Kidney (tissue), 14 donors: Measurements from ENCODE around the gene TGFBR1. TPM values are rescaled to one million over a fixed set of nuclear protein-coding genes. Genes with fewer than 3 reads are reported as not detected.

Source experiments
- DNase-seq, 5 donors: peaks; one replicate each; pipeline ENCODE4 v3.0.0-alpha.2; 2013 to 2020
- FAIRE-seq: peaks from 2 replicates; lab custom pipeline; 2012; peaks lifted over from hg19 to GRCh38; lab: Jason Lieb, UNC
- H3K27ac ChIP-seq, 2 donors: one replicate each; pipeline ENCODE4 v1.7.0; 2013; ENCODE audit warnings: low read depth in 2 of 2, low read length in 2 of 2, inconsistent platforms in 1 of 2
- H3K27me3 ChIP-seq: one replicate; pipeline ENCODE4 v1.7.1; 2013; ENCODE audit warnings: low read length, inconsistent platforms; ENCODE audit not compliant: control insufficient read depth, insufficient read depth
- H3K36me3 ChIP-seq, 3 donors: one replicate each; pipeline versions ENCODE4 v1.7.0 to v1.7.1; 2013; ENCODE audit warnings: low read length in 3 of 3, control low read depth in 1 of 3, inconsistent platforms in 1 of 3; ENCODE audit not compliant: insufficient read depth in 3 of 3, control insufficient read depth in 2 of 3
- H3K4me1 ChIP-seq, 3 donors: one replicate each; pipeline versions ENCODE4 v1.7.0 to v1.7.1; 2013; ENCODE audit warnings: low read length in 3 of 3, inconsistent platforms in 1 of 3, low read depth in 1 of 3; ENCODE audit not compliant: control insufficient read depth in 2 of 3, insufficient read depth in 2 of 3
- H3K4me3 ChIP-seq, 3 donors: one replicate each; pipeline versions ENCODE4 v1.7.0 to v1.8.1; 2013; ENCODE audit warnings: low read length in 3 of 3, control low read depth in 1 of 3, inconsistent platforms in 1 of 3
- H3K9ac ChIP-seq, 3 donors: one replicate each; pipeline versions ENCODE4 v1.7.0 to v1.7.1; 2013; ENCODE audit warnings: low read length in 3 of 3, control low read depth in 1 of 3, inconsistent platforms in 1 of 3
- H3K9me3 ChIP-seq, 3 donors: one replicate each; pipeline versions ENCODE4 v1.7.0 to v1.7.1; 2013; ENCODE audit warnings: low read length in 3 of 3, control low read depth in 1 of 3, inconsistent platforms in 1 of 3; ENCODE audit not compliant: control insufficient read depth in 2 of 3, insufficient read depth in 1 of 3
- intact Hi-C: fragments of 100-400 bp; cut with DNase I; formaldehyde crosslinking; loops from one replicate; pipeline ENCODE4 v1.11.1; 2022
- polyA plus RNA-seq: library from polyadenylated mRNA; stranded (reverse); fragments of 350-450 nt; fragmentation: Illumina TruSeq; extraction: RNeasy Lipid Tissue Mini Kit (QIAGEN cat#74804); gene quantifications from one replicate; pipeline ENCODE4 v1.2.3, GENCODE V29; 2014; ENCODE audit warnings: low read depth, low replicate concordance; ENCODE audit not compliant: insufficient read depth
- total RNA-seq: library from RNA; stranded (reverse); fragmentation: NEBNext Ultra II Directional; extraction: Animal tissue kit (Norgen Biotek cat#: 25700); gene quantifications from one replicate; pipeline ENCODE4 v1.2.1, GENCODE V29; 2021
- TF ChIP-seq, protein P1 (sequence below): IDR thresholded peaks from 3 replicates; pipeline ENCODE4 v1.5.1; 2012; ENCODE audit warnings: mild to moderate bottlenecking, moderate library complexity, borderline replicate concordance; ENCODE audit not compliant: insufficient read depth; ENCODE audit errors: extremely low read depth
- donor health status: control.
- donor health status: control.
- donor health status: control.
- donor health status: control.
- donor health status: control.
- donor health status: DM: yes; HTN: yes; CAD: no.
- donor health status: Normal renal cell carcinoma (clear cell type).

Gene TGFBR1
- total and polyA plus RNA-seq, 2 donors from 2014 or later = 7.9 to 50.8 TPM

DNA sequence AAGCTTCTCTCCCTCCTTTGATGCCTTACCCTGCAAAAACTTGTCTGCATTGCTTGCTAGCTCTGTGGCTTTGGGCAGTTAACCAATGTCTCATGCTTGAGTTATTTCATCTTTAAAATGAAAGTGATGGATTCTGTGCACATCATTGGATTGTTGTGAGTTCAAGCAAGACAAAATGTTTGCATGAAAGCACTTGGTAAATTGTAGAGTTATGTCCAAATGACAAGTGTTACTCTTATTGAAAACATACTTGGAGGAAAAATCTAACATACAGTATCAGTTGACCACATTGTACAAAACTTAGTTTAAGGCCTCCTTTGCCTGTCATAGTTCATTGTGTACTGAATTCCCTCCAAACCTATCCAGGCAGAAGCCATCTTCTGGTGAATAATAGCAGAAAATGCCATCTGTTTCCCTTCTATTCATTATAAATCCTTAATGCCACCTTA is 30.0 kb downstream of the TGFBR1 start:
- Histone ChIP-seq H3K9ac (no peak overlapping the region), H3K27me3 (no peaks in the 10 kb centered on the region), H3K4me1 (no peaks in the 10 kb centered on the region), H3K27ac (no peak overlapping the region), H3K9me3 (no peaks in the 10 kb centered on the region), H3K36me3 (peaks cover 0 to 3% (median 0%) of the 10 kb centered on the region in 3 donors), H3K4me3 (no peak overlapping the region)
- intact Hi-C loops = no loop called here
- TF ChIP-seq, protein P1, sequence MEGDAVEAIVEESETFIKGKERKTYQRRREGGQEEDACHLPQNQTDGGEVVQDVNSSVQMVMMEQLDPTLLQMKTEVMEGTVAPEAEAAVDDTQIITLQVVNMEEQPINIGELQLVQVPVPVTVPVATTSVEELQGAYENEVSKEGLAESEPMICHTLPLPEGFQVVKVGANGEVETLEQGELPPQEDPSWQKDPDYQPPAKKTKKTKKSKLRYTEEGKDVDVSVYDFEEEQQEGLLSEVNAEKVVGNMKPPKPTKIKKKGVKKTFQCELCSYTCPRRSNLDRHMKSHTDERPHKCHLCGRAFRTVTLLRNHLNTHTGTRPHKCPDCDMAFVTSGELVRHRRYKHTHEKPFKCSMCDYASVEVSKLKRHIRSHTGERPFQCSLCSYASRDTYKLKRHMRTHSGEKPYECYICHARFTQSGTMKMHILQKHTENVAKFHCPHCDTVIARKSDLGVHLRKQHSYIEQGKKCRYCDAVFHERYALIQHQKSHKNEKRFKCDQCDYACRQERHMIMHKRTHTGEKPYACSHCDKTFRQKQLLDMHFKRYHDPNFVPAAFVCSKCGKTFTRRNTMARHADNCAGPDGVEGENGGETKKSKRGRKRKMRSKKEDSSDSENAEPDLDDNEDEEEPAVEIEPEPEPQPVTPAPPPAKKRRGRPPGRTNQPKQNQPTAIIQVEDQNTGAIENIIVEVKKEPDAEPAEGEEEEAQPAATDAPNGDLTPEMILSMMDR = no peak
- DNase-seq (no peak), FAIRE-seq (no peak)

DNA sequence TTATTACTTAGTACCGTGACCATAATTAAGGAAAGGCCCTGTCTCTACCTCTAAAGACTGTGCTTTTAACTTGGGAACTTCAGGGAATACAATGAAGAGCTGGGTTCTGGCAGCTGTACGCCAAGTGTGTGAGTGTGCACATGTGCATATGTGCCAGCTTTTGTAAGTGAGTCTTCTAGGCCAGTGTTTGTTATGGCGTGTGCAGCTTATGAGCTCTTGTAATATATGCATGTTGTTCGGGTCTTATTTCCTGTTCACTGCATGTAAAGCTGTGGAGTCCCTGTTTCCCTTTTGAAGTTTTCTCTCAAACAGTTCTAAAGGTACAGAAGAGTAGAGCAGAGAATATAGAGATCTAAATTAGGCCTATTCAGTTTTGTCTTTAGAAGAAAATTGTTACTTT is 30.5 kb downstream of the TGFBR1 start:
- Histone ChIP-seq H3K9me3 (no peaks in the 10 kb centered on the region), H3K27ac (no peak overlapping the region), H3K4me3 (no peak overlapping the region), H3K36me3 (peaks cover 0 to 3% (median 0%) of the 10 kb centered on the region in 3 donors), H3K27me3 (no peaks in the 10 kb centered on the region), H3K9ac (no peak overlapping the region), H3K4me1 (no peaks in the 10 kb centered on the region)
- intact Hi-C loops = no loop called here
- DNase-seq = no peak
- FAIRE-seq = no peak
- TF ChIP-seq, protein P1 = no peak

DNA sequence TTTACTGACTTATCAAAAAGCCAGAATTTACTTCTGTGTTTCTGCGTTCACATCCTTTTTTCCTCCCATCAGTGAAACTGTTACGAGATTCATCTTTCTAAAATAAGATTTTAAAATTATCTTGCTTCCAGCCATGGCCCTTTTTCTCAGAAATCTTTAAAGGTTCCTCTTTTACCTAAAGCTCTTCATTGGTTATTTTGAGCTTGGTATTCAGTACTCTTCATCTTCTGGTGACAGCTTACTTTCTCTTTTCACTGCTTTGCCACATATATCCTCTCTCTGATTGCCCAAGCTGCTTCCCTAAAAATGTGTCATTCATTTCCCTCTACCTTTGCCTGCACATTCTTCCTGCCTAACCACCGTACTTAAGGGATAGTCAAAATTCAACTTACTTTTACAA is 32.3 kb downstream of the TGFBR1 start:
- DNase-seq (no peak), FAIRE-seq (no peak)
- TF ChIP-seq, protein P1 = no peak
- peaks cover 0 to 5% (median 2%) of the 10 kb centered on the region in 3 donors for H3K36me3 ChIP-seq
- H3K4me1 ChIP-seq = no peaks in the 10 kb centered on the region
- H3K9me3 ChIP-seq = no peaks in the 10 kb centered on the region
- no peak overlapping the region for H3K9ac ChIP-seq
- no peak overlapping the region for H3K27ac ChIP-seq
- no peaks in the 10 kb centered on the region for H3K27me3 ChIP-seq
- H3K4me3 ChIP-seq = no peak overlapping the region
- intact Hi-C loops = no loop called here

DNA sequence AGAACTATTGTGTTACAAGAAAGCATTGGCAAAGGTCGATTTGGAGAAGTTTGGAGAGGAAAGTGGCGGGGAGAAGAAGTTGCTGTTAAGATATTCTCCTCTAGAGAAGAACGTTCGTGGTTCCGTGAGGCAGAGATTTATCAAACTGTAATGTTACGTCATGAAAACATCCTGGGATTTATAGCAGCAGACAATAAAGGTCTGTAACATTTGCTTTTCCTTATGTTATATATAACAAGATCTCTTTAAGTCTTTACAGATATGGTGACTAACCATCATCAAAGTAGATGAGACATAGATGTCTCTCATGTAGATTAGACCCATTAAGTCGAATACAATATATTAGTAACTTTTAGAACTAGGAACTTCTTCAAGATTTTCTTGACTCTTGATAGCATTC is 33.0 kb downstream of the TGFBR1 start:
- Histone ChIP-seq H3K9ac (no peak overlapping the region), H3K4me1 (no peaks in the 10 kb centered on the region), H3K9me3 (no peaks in the 10 kb centered on the region), H3K4me3 (no peak overlapping the region), H3K36me3 (peaks cover 0 to 8% (median 7%) of the 10 kb centered on the region in 3 donors), H3K27ac (no peak overlapping the region), H3K27me3 (no peaks in the 10 kb centered on the region)
- FAIRE-seq (no peak), DNase-seq (no peak)
- TF ChIP-seq, protein P1 = no peak
- intact Hi-C loops = no loop called here
